Left lung (tissue), 10 donors: ENCODE measurements around the gene DCST2. TPM values are rescaled to one million over a fixed set of nuclear protein-coding genes. Genes with fewer than 3 reads are reported as not detected.

Experiments used
- ATAC-seq: fragments of 200-7000 bp; cut with Tn5 transposase; one replicate; pipeline ENCODE4 v1.9.1; 2020; ENCODE audit warnings: moderate library complexity
- DNase-seq, 4 donors: peaks; one replicate each; pipeline ENCODE4 v3.0.0-alpha.2; 2013 to 2020
- H3K27ac ChIP-seq, 2 donors: fragments of 200-600 bp; sonication (generic) in 1 of 2; one replicate each; pipeline versions ENCODE4 v1.5.0 to v1.8.0; 2020 to 2021
- H3K27me3 ChIP-seq, 2 donors: fragments of 200-600 bp; sonication (generic) in 1 of 2; one replicate each; pipeline versions ENCODE4 v1.5.0 to v1.8.0; 2020 to 2021
- H3K36me3 ChIP-seq, 2 donors: fragments of 200-600 bp; sonication (generic) in 1 of 2; one replicate each; pipeline versions ENCODE4 v1.5.0 to v1.8.0; 2020 to 2021
- H3K4me1 ChIP-seq, 2 donors: fragments of 200-600 bp; one replicate each; pipeline ENCODE4 v1.8.0; 2021
- H3K4me3 ChIP-seq, 2 donors: fragments of 200-600 bp; sonication (generic) in 1 of 2; one replicate each; pipeline versions ENCODE4 v1.5.0 to v1.8.0; 2020 to 2021; ENCODE audit warnings: mild to moderate bottlenecking in 1 of 2
- H3K9me3 ChIP-seq, 2 donors: fragments of 200-600 bp; sonication (generic) in 1 of 2; one replicate each; pipeline versions ENCODE4 v1.5.0 to v1.8.0; 2020 to 2021
- intact Hi-C, 2 donors: fragments of 100-400 bp; cut with DNase I; formaldehyde crosslinking; loops; one replicate each; pipeline versions ENCODE4 v1.11.2 to v1.14.2; 2022
- polyA plus RNA-seq, 6 donors: library from polyadenylated mRNA; unstranded; fragments of 120-200 nt; gene quantifications; one replicate each; pipeline ENCODE4 v1.2.1, GENCODE V29; 2013; ENCODE audit not compliant: insufficient read length in 6 of 6
- total RNA-seq, 2 donors: library from RNA; stranded (reverse); fragmentation: NEBNext Ultra II Directional; extraction: Animal tissue kit (Norgen Biotek cat#: 25700); gene quantifications; one replicate each; pipeline ENCODE4 v1.2.1, GENCODE V29; 2021
- TF ChIP-seq, protein P1 (sequence below), 2 donors: fragments of 200-600 bp; sonication (generic) in 1 of 2; IDR thresholded peaks; one replicate each; pipeline versions ENCODE4 v1.5.0 to v1.8.0; 2021; ENCODE audit warnings: antibody characterized with exemption in 2 of 2
- donor health status: DM: no; HTN: yes; CAD: no.
- donor health status: DM: no; HTN: no; CAD: no.

DCST2 gene
- total and polyA plus RNA-seq, 8 donors, result 0.60 to 2.5 (median 2.0) TPM

DNA sequence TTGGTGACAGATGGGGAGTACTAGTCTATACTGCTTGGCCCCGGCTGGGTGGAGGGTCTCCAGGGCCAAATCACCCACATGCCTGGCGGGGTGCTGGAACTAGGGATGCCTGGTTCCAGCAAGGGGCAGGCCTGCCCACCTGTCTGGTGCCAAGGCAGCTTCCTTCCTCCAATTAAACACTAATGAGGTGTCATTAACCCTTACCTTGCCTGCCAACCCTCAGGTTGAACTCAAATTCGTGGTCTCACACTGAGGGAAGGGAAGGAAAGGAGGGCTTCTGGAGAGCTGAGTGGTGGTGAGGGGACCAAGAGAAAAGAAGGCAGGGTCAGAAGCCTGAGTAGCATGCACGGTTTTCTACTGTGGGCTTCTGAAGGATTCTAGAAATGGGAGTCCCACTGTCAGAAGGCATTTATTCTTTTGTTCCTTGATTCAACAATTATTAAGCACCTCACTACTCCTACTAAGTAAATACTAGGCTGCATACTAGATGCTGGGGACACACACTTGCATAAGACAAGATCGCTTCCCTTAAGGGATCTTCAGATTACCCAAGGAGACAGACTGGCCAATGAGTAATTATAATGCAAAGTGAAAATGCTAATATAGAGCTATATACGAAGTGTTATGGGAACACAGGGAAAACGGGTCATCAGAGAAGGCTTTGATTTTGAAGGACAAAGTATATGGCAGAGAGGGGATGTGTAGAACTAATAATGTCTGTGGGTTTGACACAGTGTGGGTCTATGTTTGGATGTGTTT, 39.1 kb upstream of the DCST2 start:
- intact Hi-C loops, result no loop called here
- H3K4me3 ChIP-seq, result no peak overlapping the region
- no peak for ATAC-seq

DNA sequence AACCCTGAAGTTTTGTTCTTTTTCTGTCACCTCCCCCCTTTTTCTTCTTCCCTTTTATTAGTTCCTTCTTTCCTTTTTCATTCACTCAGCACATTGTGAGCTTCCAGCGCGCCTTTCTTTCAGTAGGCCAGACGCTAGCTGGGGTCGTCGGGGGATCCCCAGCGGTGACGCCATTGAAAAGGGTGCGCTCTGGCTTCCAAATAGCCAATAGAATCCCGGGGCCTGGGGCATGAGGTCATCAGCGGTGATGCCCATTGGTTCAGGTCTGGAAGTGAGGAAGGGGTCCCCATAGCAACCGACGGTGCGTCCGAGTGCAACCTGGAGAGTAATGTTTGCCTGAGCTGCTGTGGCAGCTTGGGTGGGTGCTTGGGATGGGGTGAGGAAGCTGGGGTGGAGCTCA, 38.1 kb upstream of the DCST2 start:
- TF ChIP-seq, protein P1, sequence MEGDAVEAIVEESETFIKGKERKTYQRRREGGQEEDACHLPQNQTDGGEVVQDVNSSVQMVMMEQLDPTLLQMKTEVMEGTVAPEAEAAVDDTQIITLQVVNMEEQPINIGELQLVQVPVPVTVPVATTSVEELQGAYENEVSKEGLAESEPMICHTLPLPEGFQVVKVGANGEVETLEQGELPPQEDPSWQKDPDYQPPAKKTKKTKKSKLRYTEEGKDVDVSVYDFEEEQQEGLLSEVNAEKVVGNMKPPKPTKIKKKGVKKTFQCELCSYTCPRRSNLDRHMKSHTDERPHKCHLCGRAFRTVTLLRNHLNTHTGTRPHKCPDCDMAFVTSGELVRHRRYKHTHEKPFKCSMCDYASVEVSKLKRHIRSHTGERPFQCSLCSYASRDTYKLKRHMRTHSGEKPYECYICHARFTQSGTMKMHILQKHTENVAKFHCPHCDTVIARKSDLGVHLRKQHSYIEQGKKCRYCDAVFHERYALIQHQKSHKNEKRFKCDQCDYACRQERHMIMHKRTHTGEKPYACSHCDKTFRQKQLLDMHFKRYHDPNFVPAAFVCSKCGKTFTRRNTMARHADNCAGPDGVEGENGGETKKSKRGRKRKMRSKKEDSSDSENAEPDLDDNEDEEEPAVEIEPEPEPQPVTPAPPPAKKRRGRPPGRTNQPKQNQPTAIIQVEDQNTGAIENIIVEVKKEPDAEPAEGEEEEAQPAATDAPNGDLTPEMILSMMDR (IDR thresholded peaks at IDR 0.05), result no peak
- H3K4me1 ChIP-seq, result peaks cover 12 to 27% of the 10 kb centered on the region in 2 donors
- no peak for ATAC-seq
- no peak overlapping the region for H3K27ac ChIP-seq
- intact Hi-C loops, result no loop called here
- peaks cover 0 to 25% of the 10 kb centered on the region in 2 donors for H3K36me3 ChIP-seq
- H3K4me3 ChIP-seq, result no peak overlapping the region
- no peaks in the 10 kb centered on the region for H3K9me3 ChIP-seq
- H3K27me3 ChIP-seq, result no peaks in the 10 kb centered on the region
- peak in 2 of 4 donors; percentile 63 to 68 for DNase-seq

More for the DNA sequence above, 39.1 kb upstream of the DCST2 start:
- TF ChIP-seq, protein P1 (IDR thresholded peaks at IDR 0.05), result no peak
- H3K9me3 ChIP-seq, result no peaks in the 10 kb centered on the region
- H3K4me1 ChIP-seq, result peaks cover 12 to 27% of the 10 kb centered on the region in 2 donors
- H3K36me3 ChIP-seq, result peaks cover 0 to 17% of the 10 kb centered on the region in 2 donors
- H3K27me3 ChIP-seq, result no peaks in the 10 kb centered on the region
- H3K27ac ChIP-seq, result no peak overlapping the region
- DNase-seq, result peak in 1 of 4 donors; percentile 28

DNA sequence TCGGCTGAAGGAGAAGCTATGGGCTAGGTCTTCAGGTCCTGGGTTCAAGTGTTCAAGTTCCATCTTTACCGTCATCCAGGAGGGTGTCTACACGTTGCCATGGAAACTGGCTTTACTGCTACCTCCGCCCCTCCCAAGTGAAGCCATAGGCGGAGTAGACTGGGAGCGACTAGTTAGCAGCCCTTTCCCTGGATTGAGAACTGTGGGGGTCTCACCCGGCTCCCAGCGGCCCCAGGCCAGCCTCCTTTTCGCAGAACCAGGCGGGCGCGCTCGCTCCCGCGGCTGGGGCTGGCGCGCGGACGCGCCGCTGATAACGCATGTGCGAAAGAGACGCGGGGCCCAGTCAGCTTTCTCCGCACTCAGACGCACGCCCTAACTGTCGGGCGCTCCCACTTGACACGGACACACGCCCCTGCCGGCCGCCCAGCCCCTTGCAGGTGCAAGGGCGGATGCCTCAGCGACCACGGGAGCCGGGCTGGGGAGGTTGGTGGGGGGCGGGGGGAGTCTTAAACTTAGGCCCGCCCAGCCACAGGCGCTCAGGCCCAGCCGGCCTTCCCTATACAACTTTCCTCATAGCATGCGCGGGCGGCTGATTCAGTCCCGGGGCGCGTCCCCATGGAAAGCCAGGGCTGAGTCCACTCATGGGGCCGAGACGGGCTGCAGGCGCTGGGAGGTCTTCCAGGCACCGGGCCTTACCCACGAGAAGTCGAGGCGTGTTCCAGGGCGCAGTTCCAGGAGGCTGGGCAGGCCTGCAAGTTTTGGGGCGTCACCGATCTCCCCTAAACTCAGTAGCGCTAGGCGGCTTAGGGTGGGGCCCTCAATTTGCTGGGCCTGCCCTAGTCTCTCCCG, 37.4 kb upstream of the DCST2 start:
- DNase-seq (peak; percentile 62 to 92 (median 84)), ATAC-seq (peak; percentile 92)
- Histone ChIP-seq H3K4me1 (peaks cover 12 to 27% of the 10 kb centered on the region in 2 donors), H3K36me3 (peaks cover 0 to 25% of the 10 kb centered on the region in 2 donors), H3K9me3 (no peaks in the 10 kb centered on the region), H3K27ac (peak overlapping the region in 1 of 2 donors; percentile 58), H3K4me3 (peak overlapping the region; percentile 39 to 40), H3K27me3 (no peaks in the 10 kb centered on the region)
- TF ChIP-seq, protein P1 (IDR thresholded peaks at IDR 0.05), result peak in 1 of 2 donors; percentile 48
- intact Hi-C loops, result no loop called here

DNA sequence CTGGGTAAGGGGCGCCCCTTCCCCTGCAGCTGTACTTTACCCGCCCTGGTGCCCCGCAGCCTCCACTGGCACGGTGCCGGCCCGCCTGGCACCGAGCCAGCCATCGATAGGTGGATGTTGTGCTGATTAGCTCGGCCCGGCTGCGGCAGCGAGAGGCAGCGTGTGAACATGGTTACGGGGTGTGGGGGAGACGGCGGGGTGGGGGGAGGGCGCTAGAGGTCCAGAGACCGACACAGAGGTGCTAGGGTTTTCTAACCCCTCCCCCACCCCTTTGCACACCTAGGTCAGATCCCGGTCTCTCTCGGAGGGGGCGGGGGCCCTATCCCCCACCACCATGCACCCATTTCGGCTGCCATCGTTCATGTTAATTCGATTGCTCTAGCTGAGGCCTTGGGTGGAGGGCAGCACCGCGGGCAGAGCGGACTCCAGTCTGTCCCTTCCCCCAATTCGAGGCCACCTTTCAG, 36.6 kb upstream of the DCST2 start:
- TF ChIP-seq, protein P1 (IDR thresholded peaks at IDR 0.05), result no peak
- Histone ChIP-seq H3K27me3 (no peaks in the 10 kb centered on the region), H3K4me1 (peaks cover 12 to 27% of the 10 kb centered on the region in 2 donors), H3K36me3 (peaks cover 0 to 25% of the 10 kb centered on the region in 2 donors), H3K27ac (no peak overlapping the region), H3K9me3 (no peaks in the 10 kb centered on the region), H3K4me3 (peak overlapping the region in 1 of 2 donors; percentile 39)
- DNase-seq, result peak in 1 of 4 donors; percentile 27
- intact Hi-C loops, result no loop called here
- ATAC-seq, result no peak
